ENCODE measurements around the gene SRP14.
A peak's percentile ranks its signal among the peaks of the same experiment; 100 is the strongest.

Gene SRP14

GRCh38 chr15:40047415-40048210, 8.6 kb upstream of the SRP14 start:
- TF ChIP-seq CTCF (IDR thresholded peaks at IDR 0.05; ENCODE audit: control insufficient read depth, extremely low read depth, insufficient read depth), result no peak
- no peak overlapping the region for H3K4me3 ChIP-seq (ENCODE audit: low read depth, low read length)

GRCh38 chr15:40046721-40047414, 7.9 kb upstream of the SRP14 start:
- no peak overlapping the region for H3K4me3 ChIP-seq (ENCODE audit: low read depth, low read length)
- TF ChIP-seq CTCF (IDR thresholded peaks at IDR 0.05; ENCODE audit: control insufficient read depth, extremely low read depth, insufficient read depth), result no peak
- DNase-seq (ENCODE audit: low read depth), result no peak

More at GRCh38 chr15:40047415-40048210, 8.6 kb upstream of the SRP14 start:
- no peak for DNase-seq (ENCODE audit: low read depth)

- no peak for TF ChIP-seq CTCF (IDR thresholded peaks at IDR 0.05; ENCODE audit: control insufficient read depth, extremely low read depth, insufficient read depth)
- H3K4me3 ChIP-seq (ENCODE audit: low read depth, low read length), result no peak overlapping the region
- DNase-seq (ENCODE audit: low read depth), result no peak
These were observed 6.7 kb upstream of the SRP14 start for GRCh38 chr15:40045572-40046217.

GRCh38 chr15:40044717-40045571, 6.0 kb upstream of the SRP14 start:
- no peak overlapping the region; the same call in 1 of the 2 replicates for H3K4me3 ChIP-seq (ENCODE audit: low read depth, low read length)
- no peak for DNase-seq (ENCODE audit: low read depth)
- peak; percentile 100 for TF ChIP-seq CTCF (IDR thresholded peaks at IDR 0.05; ENCODE audit: control insufficient read depth, extremely low read depth, insufficient read depth)

- DNase-seq (ENCODE audit: low read depth), result no peak
These were observed 5.1 kb upstream of the SRP14 start for GRCh38 chr15:40043927-40044716.

More at GRCh38 chr15:40043927-40044716, 5.1 kb upstream of the SRP14 start:
- TF ChIP-seq CTCF (IDR thresholded peaks at IDR 0.05; ENCODE audit: control insufficient read depth, extremely low read depth, insufficient read depth), result no peak
- no peak overlapping the region for H3K4me3 ChIP-seq (ENCODE audit: low read depth, low read length)

All from LNCaP clone FGC (cell line).